Measurements from ENCODE around the gene CARHSP1. TPM values are rescaled to one million over a fixed set of nuclear protein-coding genes. Genes with fewer than 3 reads are reported as not detected.

Gene CARHSP1
- total RNA-seq, 1 donor from 2014 or later = 237 TPM

DNA sequence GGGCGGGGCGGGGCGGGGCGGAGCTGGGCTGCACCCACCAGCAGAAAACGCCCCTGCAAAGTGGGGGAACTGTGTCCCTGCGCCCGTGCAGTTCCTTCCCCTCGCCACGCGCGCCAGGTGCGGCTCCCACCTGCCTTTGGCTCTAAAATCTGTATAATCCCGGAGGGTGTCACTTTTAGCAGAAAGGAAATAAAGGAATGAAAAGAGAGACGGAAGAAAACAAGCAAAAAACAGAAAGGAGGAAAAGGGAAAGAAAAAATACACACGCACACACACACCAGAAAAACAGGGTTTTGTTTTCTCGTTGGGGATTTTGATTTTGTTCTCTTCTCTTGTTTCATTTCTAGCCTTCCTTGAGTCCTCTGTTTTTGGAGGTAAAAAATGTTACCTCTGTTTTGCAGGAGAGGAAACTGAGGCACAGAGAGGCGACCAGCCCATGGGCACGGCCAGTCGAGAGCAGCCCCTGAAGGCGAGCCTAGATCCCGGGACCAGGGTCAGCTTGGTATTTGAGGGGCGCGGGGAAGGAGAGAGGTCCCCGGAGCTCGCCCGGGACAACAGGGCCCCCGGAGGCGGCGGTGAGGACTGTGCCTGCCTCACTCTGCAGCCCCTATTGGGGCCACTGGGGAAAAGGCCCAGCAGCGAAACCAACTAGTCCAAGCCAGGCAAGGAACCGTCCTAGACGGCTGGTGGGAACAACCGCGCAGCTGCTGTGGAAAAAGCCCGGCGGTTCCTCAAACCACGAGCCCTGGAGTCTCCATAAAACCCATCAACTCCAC, 594 bp upstream of the CARHSP1 start:
- no peak for DNase-seq (ENCODE audit: low read depth)
- H3K4me3 ChIP-seq (ENCODE audit: low read depth, low read length) = peak overlapping the region; percentile 52
- TF ChIP-seq, protein P1, sequence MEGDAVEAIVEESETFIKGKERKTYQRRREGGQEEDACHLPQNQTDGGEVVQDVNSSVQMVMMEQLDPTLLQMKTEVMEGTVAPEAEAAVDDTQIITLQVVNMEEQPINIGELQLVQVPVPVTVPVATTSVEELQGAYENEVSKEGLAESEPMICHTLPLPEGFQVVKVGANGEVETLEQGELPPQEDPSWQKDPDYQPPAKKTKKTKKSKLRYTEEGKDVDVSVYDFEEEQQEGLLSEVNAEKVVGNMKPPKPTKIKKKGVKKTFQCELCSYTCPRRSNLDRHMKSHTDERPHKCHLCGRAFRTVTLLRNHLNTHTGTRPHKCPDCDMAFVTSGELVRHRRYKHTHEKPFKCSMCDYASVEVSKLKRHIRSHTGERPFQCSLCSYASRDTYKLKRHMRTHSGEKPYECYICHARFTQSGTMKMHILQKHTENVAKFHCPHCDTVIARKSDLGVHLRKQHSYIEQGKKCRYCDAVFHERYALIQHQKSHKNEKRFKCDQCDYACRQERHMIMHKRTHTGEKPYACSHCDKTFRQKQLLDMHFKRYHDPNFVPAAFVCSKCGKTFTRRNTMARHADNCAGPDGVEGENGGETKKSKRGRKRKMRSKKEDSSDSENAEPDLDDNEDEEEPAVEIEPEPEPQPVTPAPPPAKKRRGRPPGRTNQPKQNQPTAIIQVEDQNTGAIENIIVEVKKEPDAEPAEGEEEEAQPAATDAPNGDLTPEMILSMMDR (conservative IDR thresholded peaks at IDR 0.05; ENCODE audit: low read depth, low read length) = no peak

DNA sequence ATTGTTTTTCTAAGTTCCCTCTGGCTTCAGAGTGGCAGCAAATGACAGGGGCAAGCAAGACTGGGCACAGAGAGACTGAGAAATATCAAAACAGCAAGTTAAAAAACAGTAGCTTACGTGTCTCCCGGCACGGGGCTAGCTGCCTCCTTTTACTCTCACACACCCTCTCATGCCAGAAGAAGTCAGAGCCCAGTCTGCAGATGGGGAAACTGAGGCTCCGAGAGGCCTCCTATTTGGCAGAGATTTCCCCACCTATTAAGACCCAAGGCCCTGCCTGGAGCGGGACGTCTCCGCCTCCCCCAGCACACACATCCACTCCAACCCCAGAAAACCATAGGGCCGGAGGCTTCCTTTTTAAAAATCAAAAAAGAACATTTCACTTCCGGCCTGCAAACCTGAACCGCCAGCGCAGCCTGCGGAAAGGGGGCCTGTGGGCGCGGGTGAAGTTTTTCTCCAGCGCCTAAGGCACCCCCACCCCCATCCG, 832 bp downstream of the CARHSP1 start:
- DNase-seq (ENCODE audit: low read depth) = no peak
- H3K4me3 ChIP-seq (ENCODE audit: low read depth, low read length) = peak overlapping the region; percentile 94
- TF ChIP-seq, protein P1 (conservative IDR thresholded peaks at IDR 0.05; ENCODE audit: low read depth, low read length) = no peak

DNA sequence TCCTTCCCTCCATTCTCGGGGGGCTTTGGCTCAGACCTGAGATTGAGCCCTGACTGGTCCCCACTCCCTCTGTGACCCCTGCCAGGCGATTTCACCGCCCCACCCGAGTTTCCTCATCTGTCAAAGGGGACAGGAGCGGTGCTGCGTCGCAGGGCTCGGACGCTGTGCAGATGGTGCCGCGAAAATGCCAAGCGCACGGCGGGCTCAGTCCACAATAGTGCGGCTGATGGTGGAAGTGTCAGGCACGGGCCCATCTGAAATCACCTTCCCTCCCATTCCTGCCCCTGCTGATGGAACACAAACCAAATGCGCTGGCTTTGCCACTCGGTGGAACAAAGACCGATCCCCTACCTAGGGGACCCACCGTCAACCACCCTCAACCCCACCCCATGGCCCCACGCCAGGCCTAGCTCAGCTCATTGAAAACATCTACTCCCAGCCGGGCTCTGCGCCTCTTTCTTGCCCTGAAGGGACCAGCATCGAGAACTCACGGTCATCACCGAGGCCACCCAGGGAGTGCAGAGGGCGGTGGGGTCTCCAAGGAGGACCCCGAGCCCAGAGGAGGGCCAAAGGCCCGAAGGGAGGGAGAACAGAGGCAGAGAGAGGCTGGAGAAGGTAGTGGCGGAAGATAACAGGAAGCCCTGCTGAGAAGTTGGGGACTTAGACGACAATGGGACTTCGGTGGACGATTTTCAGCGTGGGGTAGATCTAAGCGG, 1.4 kb downstream of the CARHSP1 start:
- DNase-seq (ENCODE audit: low read depth) = no peak
- TF ChIP-seq, protein P1 (conservative IDR thresholded peaks at IDR 0.05; ENCODE audit: low read depth, low read length) = no peak
- H3K4me3 ChIP-seq (ENCODE audit: low read depth, low read length) = peak overlapping the region; percentile 94

DNA sequence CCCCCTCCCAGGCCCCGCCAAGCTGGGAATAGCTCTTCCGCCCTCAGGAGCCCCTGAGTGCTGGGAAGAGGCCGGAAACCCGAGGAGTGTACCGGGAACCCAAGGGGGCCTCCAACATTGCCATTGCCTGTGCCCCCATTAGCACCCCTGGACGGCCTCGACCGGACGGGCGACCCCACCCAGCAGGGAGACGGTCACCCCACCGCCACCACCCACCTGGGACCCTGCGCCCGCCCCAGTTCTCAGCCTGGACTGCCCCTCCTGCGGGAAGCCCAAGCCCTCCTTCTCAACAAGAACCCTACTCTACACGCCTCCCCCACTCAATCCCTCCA, 2.0 kb downstream of the CARHSP1 start:
- no peak for DNase-seq (ENCODE audit: low read depth)
- TF ChIP-seq, protein P1 (conservative IDR thresholded peaks at IDR 0.05; ENCODE audit: low read depth, low read length) = no peak
- peak overlapping the region; percentile 94 for H3K4me3 ChIP-seq (ENCODE audit: low read depth, low read length)

DNA sequence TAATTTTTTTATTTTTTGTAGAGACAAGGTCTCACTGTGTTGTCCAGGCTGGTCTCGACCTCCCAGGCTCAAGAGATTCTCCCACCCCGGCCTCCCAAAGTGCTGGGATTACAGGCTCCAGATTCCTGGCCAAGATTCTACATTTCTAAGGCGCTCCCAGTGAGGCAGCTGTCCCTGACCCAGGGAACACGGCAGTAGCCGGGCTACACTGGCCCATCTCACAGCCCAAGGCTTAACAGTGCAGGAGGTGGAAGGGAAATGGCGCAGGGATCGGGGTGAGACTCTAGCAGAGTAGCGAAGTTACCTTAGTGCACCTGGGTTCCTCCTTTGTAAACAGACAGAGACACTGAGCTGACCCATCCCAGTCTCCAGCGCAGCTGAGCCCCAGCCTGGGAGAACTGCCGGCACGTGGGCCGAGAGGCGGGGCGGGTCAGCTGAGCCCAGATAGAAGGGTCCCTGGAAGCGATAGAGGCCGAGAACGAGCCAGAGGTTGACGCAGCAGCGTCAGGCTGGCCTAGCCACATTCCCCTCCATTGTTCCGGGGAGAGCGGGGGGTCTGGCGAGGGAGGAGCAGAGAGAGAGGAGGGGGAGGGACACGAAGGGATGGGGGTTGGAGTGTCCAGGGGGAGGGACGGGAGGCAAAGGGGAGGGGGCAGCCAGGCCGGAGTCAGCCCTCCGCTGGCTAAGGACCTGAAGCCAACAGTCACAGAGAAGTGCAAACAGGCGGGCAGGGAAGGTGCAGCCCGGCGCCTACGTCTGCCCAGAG, 2.5 kb downstream of the CARHSP1 start:
- DNase-seq (ENCODE audit: low read depth) = no peak
- TF ChIP-seq, protein P1 (conservative IDR thresholded peaks at IDR 0.05; ENCODE audit: low read depth, low read length) = no peak
- peak overlapping the region; percentile 94 for H3K4me3 ChIP-seq (ENCODE audit: low read depth, low read length)

DNA sequence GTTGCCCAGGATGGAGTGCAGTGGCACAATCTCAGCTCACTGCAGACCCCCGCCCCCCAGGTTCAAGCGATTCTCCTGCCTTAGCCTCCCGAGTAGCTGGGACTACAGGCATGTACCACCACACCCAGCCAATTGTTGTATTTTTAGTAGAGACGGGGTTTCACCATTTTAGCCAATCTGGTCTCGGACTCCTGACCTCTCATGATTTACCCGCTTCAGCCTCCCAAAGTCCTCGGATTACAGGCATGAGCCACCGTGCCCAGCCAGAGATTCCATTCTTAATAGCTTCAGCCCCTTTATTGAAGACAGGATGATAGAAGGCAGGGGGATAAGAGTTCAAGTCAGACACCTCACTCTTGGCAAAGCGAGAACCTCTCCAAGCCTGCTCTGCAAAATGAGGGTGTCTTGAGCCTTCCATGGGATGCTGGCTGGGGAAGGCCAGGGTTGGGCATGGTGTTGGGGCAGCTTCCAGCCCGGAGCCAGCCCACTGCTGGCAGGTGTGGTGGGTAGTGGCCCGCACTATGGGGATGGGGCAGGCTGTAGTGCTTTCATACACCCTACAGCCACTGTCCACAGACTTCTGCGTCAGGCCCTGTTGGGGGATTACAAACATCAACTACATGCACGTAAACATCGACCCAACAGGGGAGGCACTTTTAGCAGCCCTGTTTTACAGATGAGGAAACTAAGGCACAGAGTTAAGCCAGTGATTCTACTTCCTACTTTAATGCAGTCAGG, 3.5 kb downstream of the CARHSP1 start:
- no peak for DNase-seq (ENCODE audit: low read depth)
- H3K4me3 ChIP-seq (ENCODE audit: low read depth, low read length) = no peak overlapping the region
- TF ChIP-seq, protein P1 (conservative IDR thresholded peaks at IDR 0.05; ENCODE audit: low read depth, low read length) = no peak
